Keratinocyte (primary cell): ENCODE data around the gene GPT2. TPM values are rescaled to one million over a fixed set of nuclear protein-coding genes. Genes with fewer than 3 reads are reported as not detected.

Experiments
- DNase-seq: peaks from one replicate; pipeline ENCODE4 v3.0.0-alpha.2; 2011; ENCODE audit warnings: low read depth, missing footprints, low spot score
- FAIRE-seq: peaks from 2 replicates; lab custom pipeline; 2011; peaks lifted over from hg19 to GRCh38; lab: Jason Lieb, UNC
- H2AFZ ChIP-seq: 2 replicates; pipeline ENCODE4 v1.6.0; 2012; ENCODE audit warnings: low read length, control low read depth, inconsistent platforms; ENCODE audit not compliant: control insufficient read depth
- H3K27ac ChIP-seq: 2 replicates; pipeline ENCODE4 v1.5.1; 2011; ENCODE audit warnings: low read length; ENCODE audit not compliant: control insufficient read depth, insufficient read depth
- H3K27me3 ChIP-seq: 3 replicates; pipeline ENCODE4 v1.6.0; 2011; ENCODE audit warnings: low read length; ENCODE audit not compliant: control insufficient read depth, insufficient read depth; ENCODE audit errors: extremely low read depth
- H3K36me3 ChIP-seq, 2 experiments: 2 replicates in 1 of 2; 3 replicates in 1 of 2; pipeline ENCODE4 v1.5.1; 2011; ENCODE audit warnings: low read length in 2 of 2, mild to moderate bottlenecking in 1 of 2; ENCODE audit not compliant: control insufficient read depth in 2 of 2, insufficient read depth in 2 of 2; ENCODE audit errors: extremely low read depth in 1 of 2
- H3K4me1 ChIP-seq: 3 replicates; pipeline ENCODE4 v1.5.1; 2011; ENCODE audit warnings: low read length; ENCODE audit not compliant: control insufficient read depth, insufficient read depth; ENCODE audit errors: extremely low read depth
- H3K4me2 ChIP-seq: 3 replicates; pipeline ENCODE4 v1.6.0; 2011; ENCODE audit warnings: low read depth, low read length; ENCODE audit not compliant: control insufficient read depth, insufficient read depth; ENCODE audit errors: extremely low read depth
- H3K4me3 ChIP-seq, 3 experiments: fragments of 200-600 bp in 1 of 3; sonication (generic) in 1 of 3; 2 replicates in 2 of 3; 3 replicates in 1 of 3; pipeline ENCODE4 v1.5.1; 2011 to 2016; ENCODE audit warnings: low read length in 3 of 3, mild to moderate bottlenecking in 3 of 3, control low read depth in 2 of 3, inconsistent platforms in 1 of 3, low read depth in 1 of 3, mixed read lengths in 1 of 3, mixed run types in 1 of 3, moderate library complexity in 1 of 3; ENCODE audit not compliant: control insufficient read depth in 2 of 3, insufficient read depth in 2 of 3; ENCODE audit errors: extremely low read depth in 1 of 3
- H3K79me2 ChIP-seq: 2 replicates; pipeline ENCODE4 v1.6.0; 2012; ENCODE audit warnings: low read length; ENCODE audit not compliant: control insufficient read depth, insufficient read depth
- H3K9ac ChIP-seq: 3 replicates; pipeline ENCODE4 v1.6.0; 2011; ENCODE audit warnings: low read length; ENCODE audit not compliant: control insufficient read depth, insufficient read depth; ENCODE audit errors: extremely low read depth
- H3K9me1 ChIP-seq: 3 replicates; pipeline ENCODE4 v1.6.0; 2011; ENCODE audit warnings: low read length; ENCODE audit not compliant: control insufficient read depth, insufficient read depth; ENCODE audit errors: extremely low read depth
- H3K9me3 ChIP-seq: 2 replicates; pipeline ENCODE4 v1.5.1; 2012; ENCODE audit warnings: low read depth, low read length; ENCODE audit not compliant: control insufficient read depth
- H4K20me1 ChIP-seq: 3 replicates; pipeline ENCODE4 v1.6.0; 2011; ENCODE audit warnings: low read length; ENCODE audit not compliant: control insufficient read depth, insufficient read depth; ENCODE audit errors: extremely low read depth
- CTCF ChIP-seq, 3 experiments: IDR thresholded peaks in 1 of 3; conservative IDR thresholded peaks in 1 of 3; optimal IDR thresholded peaks in 1 of 3; 2 replicates in 2 of 3; 3 replicates in 1 of 3; pipeline versions ENCODE3 to v1.5.1; 2011; ENCODE audit warnings: low read length in 3 of 3, mild to moderate bottlenecking in 3 of 3, moderate library complexity in 2 of 3, control low read depth in 1 of 3, inconsistent platforms in 1 of 3; ENCODE audit not compliant: insufficient read depth in 2 of 3; ENCODE audit errors: extremely low read depth in 1 of 3
- EZH2 ChIP-seq: IDR thresholded peaks from one replicate; pipeline ENCODE4 v1.6.1; 2012; ENCODE audit warnings: inconsistent platforms, mild to moderate bottlenecking, low read length, moderate library complexity
- dilution Hi-C: fragments of 300-500 bp; cut with MboI; formaldehyde crosslinking; loops from one replicate; pipeline ENCODE4 v1.7.0; 2020; ENCODE audit warnings: low sequenced_read_pairs; ENCODE audit not compliant: extremely low pct_ligation_motif_present
- polyA plus RNA-seq, 5 experiments: library from polyadenylated mRNA; depleted of rRNA in 3 of 5; stranded (reverse) in 3 of 5; stranded (forward) in 1 of 5; unstranded in 1 of 5; fragments of >200 nt; gene quantifications; 1 replicate in 1 of 5; 2 replicates in 3 of 5; 3 replicates in 1 of 5; pipeline versions ENCODE4 v1.2.1 to v1.2.3, GENCODE V29; 2011 to 2012; ENCODE audit warnings: missing spikeins in 2 of 5, low read depth in 1 of 5, low replicate concordance in 1 of 5

The GPT2 gene
- polyA plus RNA-seq, 1 donor (not counting 4 experiments of a cell fraction or from before 2014, with no cell fraction given): 16.1 TPM

- no peaks in the 10 kb centered on the region for H3K4me1 ChIP-seq
- no peak for DNase-seq
- H3K9me1 ChIP-seq: no peaks in the 10 kb centered on the region
- H2AFZ ChIP-seq: no peak overlapping the region
- H3K27me3 ChIP-seq: no peaks in the 10 kb centered on the region
- no peaks in the 10 kb centered on the region for H3K9me3 ChIP-seq
- dilution Hi-C loops: no loop called here
- no peaks in the 10 kb centered on the region for H3K79me2 ChIP-seq
- H3K36me3 ChIP-seq: peaks cover 22 to 45% of the 10 kb centered on the region in 2 experiments
- H3K9ac ChIP-seq: no peak overlapping the region
- no peak overlapping the region for H3K27ac ChIP-seq
- H3K4me2 ChIP-seq: no peak overlapping the region
- no peak for FAIRE-seq
- no peak overlapping the region for H3K4me3 ChIP-seq
- H4K20me1 ChIP-seq: no peaks in the 10 kb centered on the region
- TF ChIP-seq CTCF (optimal IDR thresholded peaks at IDR 0.05 in 1 of 3, IDR thresholded peaks at IDR 0.05 in 1 of 3, conservative IDR thresholded peaks at IDR 0.05 in 1 of 3; ENCODE audit: extremely low read depth in 1 of 3, insufficient read depth in 2 of 3, low read length in 3 of 3): no peak
- TF ChIP-seq EZH2: no peak
Measured at GRCh38 chr16:46927273-46927672, 43.1 kb downstream of the GPT2 start.

DNA sequence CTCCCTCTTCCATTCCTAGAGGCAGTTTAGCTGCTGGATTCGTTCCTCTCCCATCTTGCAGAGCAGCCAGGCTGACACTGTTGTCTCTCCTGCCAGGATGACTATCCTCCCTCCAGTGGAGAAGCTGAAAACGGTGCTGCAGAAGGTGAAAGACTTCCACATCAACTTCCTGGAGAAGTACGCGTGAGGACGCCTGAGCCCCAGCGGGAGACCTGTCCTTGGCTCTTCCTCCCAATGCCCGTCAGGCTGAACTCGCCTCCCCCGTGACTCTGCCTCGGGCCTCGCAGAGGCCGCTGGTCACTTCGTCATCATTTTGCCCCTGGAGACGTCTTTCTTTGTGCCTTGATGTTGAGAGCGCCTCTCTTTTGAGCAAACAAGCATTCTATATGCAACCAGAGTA lies 44.6 kb downstream of the GPT2 start:
- H3K4me2 ChIP-seq: no peak overlapping the region
- no peak overlapping the region for H2AFZ ChIP-seq
- no peaks in the 10 kb centered on the region for H4K20me1 ChIP-seq
- no peak overlapping the region for H3K27ac ChIP-seq
- no peak overlapping the region for H3K9ac ChIP-seq
- TF ChIP-seq EZH2 (no peak), CTCF (optimal IDR thresholded peaks at IDR 0.05 in 1 of 3, IDR thresholded peaks at IDR 0.05 in 1 of 3, conservative IDR thresholded peaks at IDR 0.05 in 1 of 3; ENCODE audit: extremely low read depth in 1 of 3, insufficient read depth in 2 of 3, low read length in 3 of 3) (no peak)
- H3K9me1 ChIP-seq: no peaks in the 10 kb centered on the region
- no peaks in the 10 kb centered on the region for H3K9me3 ChIP-seq
- DNase-seq: no peak
- no peak overlapping the region for H3K4me3 ChIP-seq
- H3K79me2 ChIP-seq: no peaks in the 10 kb centered on the region
- no peaks in the 10 kb centered on the region for H3K27me3 ChIP-seq
- peaks cover 11 to 33% of the 10 kb centered on the region in 2 experiments for H3K36me3 ChIP-seq
- FAIRE-seq: no peak
- no peaks in the 10 kb centered on the region for H3K4me1 ChIP-seq
- dilution Hi-C loops: no loop called here
